Measurements from ENCODE around the gene ZNF133.

The ZNF133 gene

GRCh38 chr20:18287546-18287914, 797 bp upstream of the ZNF133 start:
- no peak for DNase-seq (ENCODE audit: low spot score)
- no peak for TF ChIP-seq CTCF (IDR thresholded peaks at IDR 0.05; ENCODE audit: extremely low read depth, missing control alignments)

DNA sequence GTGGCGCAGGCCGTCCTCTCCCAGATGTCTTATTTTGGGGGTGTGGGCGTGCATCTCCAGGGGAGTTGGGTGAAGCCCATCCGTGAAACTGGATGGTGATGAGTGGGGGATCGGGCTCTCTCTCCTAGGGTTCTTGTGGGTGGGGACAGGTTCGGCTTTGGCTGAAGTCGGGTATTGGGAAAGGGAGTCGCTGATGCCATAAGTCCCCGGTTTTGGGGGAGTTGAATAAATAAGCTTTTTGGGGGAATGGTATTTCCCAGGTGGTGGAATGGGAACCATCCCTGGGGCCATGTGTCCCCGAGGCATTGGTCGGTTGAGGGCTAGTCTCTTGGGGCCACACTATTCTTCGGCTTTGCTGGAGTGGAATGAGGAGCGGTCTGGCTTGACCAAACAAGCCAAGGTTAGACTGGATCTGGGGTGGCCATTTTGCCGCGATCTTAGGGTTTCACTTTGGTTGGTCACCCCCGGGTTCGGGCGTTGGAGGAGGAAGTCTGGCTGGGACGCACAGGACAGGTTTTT, 481 bp downstream of the ZNF133 start:
- no peak for TF ChIP-seq CTCF (IDR thresholded peaks at IDR 0.05; ENCODE audit: extremely low read depth, missing control alignments)
- DNase-seq (ENCODE audit: low spot score): no peak

- no peak for DNase-seq (ENCODE audit: low spot score)
- no peak for TF ChIP-seq CTCF (IDR thresholded peaks at IDR 0.05; ENCODE audit: extremely low read depth, missing control alignments)
Measured at GRCh38 chr20:18289306-18289705, 979 bp downstream of the ZNF133 start.

GRCh38 chr20:18299364-18299763, 11.0 kb downstream of the ZNF133 start:
- no peak for TF ChIP-seq CTCF (IDR thresholded peaks at IDR 0.05; ENCODE audit: extremely low read depth, missing control alignments)
- no peak for DNase-seq (ENCODE audit: low spot score)

GRCh38 chr20:18304618-18305017, 16.3 kb downstream of the ZNF133 start:
- DNase-seq (ENCODE audit: low spot score): no peak
- no peak for TF ChIP-seq CTCF (IDR thresholded peaks at IDR 0.05; ENCODE audit: extremely low read depth, missing control alignments)

GRCh38 chr20:18307301-18307700, 19.0 kb downstream of the ZNF133 start:
- DNase-seq (ENCODE audit: low spot score): no peak
- no peak for TF ChIP-seq CTCF (IDR thresholded peaks at IDR 0.05; ENCODE audit: extremely low read depth, missing control alignments)

GRCh38 chr20:18310051-18310450, 21.7 kb downstream of the ZNF133 start:
- no peak for DNase-seq (ENCODE audit: low spot score)
- no peak for TF ChIP-seq CTCF (IDR thresholded peaks at IDR 0.05; ENCODE audit: extremely low read depth, missing control alignments)

All from GM20000 (cell line).